DND-41 (cell line): ENCODE results near the gene PIGV.

Experiments
- ATAC-seq: fragments of 200-7000 bp; cut with Tn5 transposase; 3 replicates; pipeline ENCODE4 v1.9.1; 2021; ENCODE audit warnings: low read depth; ENCODE audit not compliant: insufficient read depth
- DNase-seq: peaks from one replicate; pipeline ENCODE4 v3.0.0-alpha.2; 2020
- H2AFZ ChIP-seq: 2 replicates; pipeline ENCODE4 v1.6.0; 2012; ENCODE audit warnings: low read depth, low read length
- H3K27ac ChIP-seq: 2 replicates; pipeline ENCODE4 v1.5.1; 2012; ENCODE audit warnings: low read length, inconsistent platforms
- H3K27me3 ChIP-seq: fragments of 200-600 bp; sonication (generic); 2 replicates; pipeline ENCODE4 v1.6.0; 2012; ENCODE audit warnings: low read length, mild to moderate bottlenecking, inconsistent platforms; ENCODE audit not compliant: insufficient read depth, poor library complexity
- H3K36me3 ChIP-seq: 2 replicates; pipeline ENCODE4 v1.5.1; 2012; ENCODE audit warnings: low read length, inconsistent platforms; ENCODE audit not compliant: insufficient read depth
- H3K4me1 ChIP-seq: 2 replicates; pipeline ENCODE4 v1.5.1; 2012; ENCODE audit warnings: mild to moderate bottlenecking, low read length; ENCODE audit not compliant: insufficient read depth
- H3K4me2 ChIP-seq: 2 replicates; pipeline ENCODE4 v1.6.0; 2012; ENCODE audit warnings: mild to moderate bottlenecking, moderate library complexity, low read length, inconsistent platforms; ENCODE audit not compliant: insufficient read depth
- H3K4me3 ChIP-seq, 2 experiments: fragments of 200-600 bp in 1 of 2; shearing (Covaris generic) in 1 of 2; 2 replicates each; pipeline ENCODE4 v1.5.1; 2012 to 2016; ENCODE audit warnings: inconsistent platforms in 2 of 2, low read length in 2 of 2, mild to moderate bottlenecking in 2 of 2, low read depth in 1 of 2, moderate library complexity in 1 of 2
- H3K79me2 ChIP-seq: 2 replicates; pipeline ENCODE4 v1.6.0; 2012; ENCODE audit warnings: low read length, inconsistent platforms; ENCODE audit not compliant: insufficient read depth
- H3K9ac ChIP-seq: 2 replicates; pipeline ENCODE4 v1.6.0; 2012; ENCODE audit warnings: low read depth, mild to moderate bottlenecking, inconsistent platforms, low read length, moderate library complexity
- H3K9me3 ChIP-seq: 2 replicates; pipeline ENCODE4 v1.5.1; 2012; ENCODE audit warnings: low read length, moderate library complexity, mild to moderate bottlenecking, inconsistent platforms; ENCODE audit not compliant: insufficient read depth, severe bottlenecking
- H4K20me1 ChIP-seq: 2 replicates; pipeline ENCODE4 v1.6.0; 2012; ENCODE audit warnings: low read length; ENCODE audit not compliant: insufficient read depth
- EZH2 ChIP-seq: IDR thresholded peaks from 3 replicates; pipeline ENCODE4 v1.6.1; 2012; ENCODE audit warnings: borderline replicate concordance, low read depth, mild to moderate bottlenecking, moderate library complexity, low read length, inconsistent platforms; ENCODE audit not compliant: severe bottlenecking
- TF ChIP-seq, protein P1 (sequence below): IDR thresholded peaks from 2 replicates; pipeline ENCODE4 v1.5.1; 2012; ENCODE audit warnings: borderline replicate concordance, low read length, moderate library complexity, mild to moderate bottlenecking; ENCODE audit not compliant: poor library complexity, severe bottlenecking; ENCODE audit errors: extremely low read depth

PIGV gene

GRCh38 chr1:26740952-26741351, 46.8 kb upstream of the PIGV start:
- H3K4me2 ChIP-seq, result no peak overlapping the region
- H3K4me1 ChIP-seq, result peaks cover 35% of the 10 kb centered on the region
- H3K9ac ChIP-seq, result no peak overlapping the region
- TF ChIP-seq EZH2, result no peak
- TF ChIP-seq, protein P1, sequence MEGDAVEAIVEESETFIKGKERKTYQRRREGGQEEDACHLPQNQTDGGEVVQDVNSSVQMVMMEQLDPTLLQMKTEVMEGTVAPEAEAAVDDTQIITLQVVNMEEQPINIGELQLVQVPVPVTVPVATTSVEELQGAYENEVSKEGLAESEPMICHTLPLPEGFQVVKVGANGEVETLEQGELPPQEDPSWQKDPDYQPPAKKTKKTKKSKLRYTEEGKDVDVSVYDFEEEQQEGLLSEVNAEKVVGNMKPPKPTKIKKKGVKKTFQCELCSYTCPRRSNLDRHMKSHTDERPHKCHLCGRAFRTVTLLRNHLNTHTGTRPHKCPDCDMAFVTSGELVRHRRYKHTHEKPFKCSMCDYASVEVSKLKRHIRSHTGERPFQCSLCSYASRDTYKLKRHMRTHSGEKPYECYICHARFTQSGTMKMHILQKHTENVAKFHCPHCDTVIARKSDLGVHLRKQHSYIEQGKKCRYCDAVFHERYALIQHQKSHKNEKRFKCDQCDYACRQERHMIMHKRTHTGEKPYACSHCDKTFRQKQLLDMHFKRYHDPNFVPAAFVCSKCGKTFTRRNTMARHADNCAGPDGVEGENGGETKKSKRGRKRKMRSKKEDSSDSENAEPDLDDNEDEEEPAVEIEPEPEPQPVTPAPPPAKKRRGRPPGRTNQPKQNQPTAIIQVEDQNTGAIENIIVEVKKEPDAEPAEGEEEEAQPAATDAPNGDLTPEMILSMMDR, result no peak
- no peaks in the 10 kb centered on the region for H3K27me3 ChIP-seq
- H2AFZ ChIP-seq, result no peak overlapping the region
- DNase-seq (no peak), ATAC-seq (no peak)
- H3K27ac ChIP-seq, result no peak overlapping the region
- peaks cover 47% of the 10 kb centered on the region for H4K20me1 ChIP-seq
- H3K36me3 ChIP-seq, result peaks cover 82% of the 10 kb centered on the region
- H3K9me3 ChIP-seq, result no peaks in the 10 kb centered on the region
- H3K79me2 ChIP-seq, result peaks cover 78% of the 10 kb centered on the region
- H3K4me3 ChIP-seq, result no peak overlapping the region

- Histone ChIP-seq H3K79me2 (peaks cover 88% of the 10 kb centered on the region), H3K4me3 (no peak overlapping the region), H3K4me1 (peaks cover 35% of the 10 kb centered on the region), H3K27ac (peak overlapping the region; percentile 81), H4K20me1 (peaks cover 63% of the 10 kb centered on the region), H3K9me3 (no peaks in the 10 kb centered on the region), H3K9ac (no peak overlapping the region), H2AFZ (no peak overlapping the region), H3K27me3 (no peaks in the 10 kb centered on the region), H3K36me3 (peaks cover 88% of the 10 kb centered on the region), H3K4me2 (peak overlapping the region; percentile 48)
- TF ChIP-seq, protein P1, result no peak
- no peak for TF ChIP-seq EZH2
- ATAC-seq, result no peak
- DNase-seq, result no peak
These were observed 44.2 kb upstream of the PIGV start for GRCh38 chr1:26743426-26744059.

DNA sequence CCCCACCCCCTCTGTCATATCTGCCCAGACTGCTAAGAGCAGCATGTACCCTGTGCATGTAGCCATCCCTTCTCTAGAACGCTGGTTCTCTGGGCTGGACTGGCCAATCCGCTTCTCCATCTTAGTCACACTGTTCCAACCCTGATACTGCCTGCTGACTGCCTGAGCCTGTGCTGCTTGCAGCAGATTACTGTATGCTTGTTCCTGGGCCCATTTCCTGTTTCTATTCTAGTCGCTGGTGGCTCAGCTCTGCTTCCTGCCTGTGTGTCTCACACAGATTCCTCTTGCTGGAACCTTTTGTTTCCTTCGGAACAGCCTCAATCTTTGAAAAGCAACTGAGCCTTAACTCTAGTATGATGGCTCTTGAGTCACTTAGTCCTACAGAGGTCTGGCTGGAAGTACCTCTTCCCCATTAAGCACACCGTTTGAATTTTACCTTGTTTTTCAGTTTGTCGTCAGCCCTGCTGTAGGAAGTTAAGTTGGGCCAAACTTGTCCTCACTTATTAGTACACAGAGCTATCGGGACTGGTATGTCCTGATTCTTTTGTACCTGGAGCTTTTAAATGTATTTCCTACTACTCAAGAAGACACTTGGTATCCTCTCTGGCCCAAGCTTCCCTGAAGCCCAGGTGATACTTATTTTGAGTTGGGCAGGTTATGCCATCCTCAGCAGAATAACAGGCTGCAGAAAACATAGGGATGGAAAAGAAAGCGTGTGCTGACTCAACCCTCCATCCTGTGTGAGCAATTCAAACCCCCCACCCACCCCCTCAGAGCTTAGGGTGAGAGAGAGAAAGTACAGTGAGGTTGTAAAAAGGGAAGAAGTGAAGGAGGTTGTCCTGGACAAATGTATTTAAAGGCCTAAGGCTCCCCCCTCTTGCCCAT, 43.4 kb upstream of the PIGV start:
- Histone ChIP-seq H3K27ac (peak overlapping the region; percentile 81), H3K36me3 (peaks cover 89% of the 10 kb centered on the region), H3K9ac (peak overlapping the region; percentile 31)

More for the DNA sequence above, 43.4 kb upstream of the PIGV start:
- peaks cover 35% of the 10 kb centered on the region for H3K4me1 ChIP-seq
- peak overlapping the region in 1 of 2 experiments; percentile 34; a peak in 2 of 4 replicates for H3K4me3 ChIP-seq
- peak; percentile 87 for DNase-seq
- H4K20me1 ChIP-seq, result peaks cover 66% of the 10 kb centered on the region
- H3K9me3 ChIP-seq, result no peaks in the 10 kb centered on the region
- peak overlapping the region; percentile 48 for H3K4me2 ChIP-seq
- H3K27me3 ChIP-seq, result no peaks in the 10 kb centered on the region
- no peak for TF ChIP-seq EZH2
- TF ChIP-seq, protein P1, result no peak
- H2AFZ ChIP-seq, result no peak overlapping the region
- peak; percentile 99 for ATAC-seq
- peaks cover 89% of the 10 kb centered on the region for H3K79me2 ChIP-seq
